ENCODE measurements around the gene SLC35F3.

DNA sequence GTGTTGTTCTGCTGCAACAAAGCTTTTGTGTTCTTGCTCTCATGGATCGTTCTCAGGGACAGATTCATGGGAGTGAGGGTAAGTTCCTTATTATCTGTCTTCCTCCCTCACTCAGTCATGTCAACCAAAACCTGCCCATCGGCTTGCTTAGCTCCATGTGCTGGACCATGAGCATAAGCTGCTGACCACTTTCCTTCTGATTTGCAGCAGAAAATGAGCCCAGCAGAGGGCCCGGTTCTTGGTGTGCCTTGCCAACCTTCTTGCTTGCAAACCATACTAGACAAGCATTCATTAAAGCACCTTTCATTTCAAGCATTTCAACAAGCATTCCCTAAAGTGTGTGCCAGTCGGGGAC is 404.7 kb downstream of the SLC35F3 start:
- TF ChIP-seq, protein P1, sequence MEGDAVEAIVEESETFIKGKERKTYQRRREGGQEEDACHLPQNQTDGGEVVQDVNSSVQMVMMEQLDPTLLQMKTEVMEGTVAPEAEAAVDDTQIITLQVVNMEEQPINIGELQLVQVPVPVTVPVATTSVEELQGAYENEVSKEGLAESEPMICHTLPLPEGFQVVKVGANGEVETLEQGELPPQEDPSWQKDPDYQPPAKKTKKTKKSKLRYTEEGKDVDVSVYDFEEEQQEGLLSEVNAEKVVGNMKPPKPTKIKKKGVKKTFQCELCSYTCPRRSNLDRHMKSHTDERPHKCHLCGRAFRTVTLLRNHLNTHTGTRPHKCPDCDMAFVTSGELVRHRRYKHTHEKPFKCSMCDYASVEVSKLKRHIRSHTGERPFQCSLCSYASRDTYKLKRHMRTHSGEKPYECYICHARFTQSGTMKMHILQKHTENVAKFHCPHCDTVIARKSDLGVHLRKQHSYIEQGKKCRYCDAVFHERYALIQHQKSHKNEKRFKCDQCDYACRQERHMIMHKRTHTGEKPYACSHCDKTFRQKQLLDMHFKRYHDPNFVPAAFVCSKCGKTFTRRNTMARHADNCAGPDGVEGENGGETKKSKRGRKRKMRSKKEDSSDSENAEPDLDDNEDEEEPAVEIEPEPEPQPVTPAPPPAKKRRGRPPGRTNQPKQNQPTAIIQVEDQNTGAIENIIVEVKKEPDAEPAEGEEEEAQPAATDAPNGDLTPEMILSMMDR (optimal IDR thresholded peaks at IDR 0.05 in 1 of 3, IDR thresholded peaks at IDR 0.05 in 1 of 3, conservative IDR thresholded peaks at IDR 0.05 in 1 of 3; ENCODE audit: extremely low read depth in 1 of 3, insufficient read depth in 2 of 3, low read length in 3 of 3), result no peak
- TF ChIP-seq EZH2 (IDR thresholded peaks at IDR 0.05; ENCODE audit: low read length), result no peak
